GM19467 (cell line): Measurements from ENCODE around the gene KMT5B.

ENCODE experiments used
- ATAC-seq: cut with Tn5 transposase; IDR thresholded peaks from one replicate; pipeline ENCODE4 v1.9.1; 2021; ENCODE audit warnings: mild to moderate bottlenecking, moderate library complexity; ENCODE audit not compliant: unreplicated experiment

The KMT5B gene

DNA sequence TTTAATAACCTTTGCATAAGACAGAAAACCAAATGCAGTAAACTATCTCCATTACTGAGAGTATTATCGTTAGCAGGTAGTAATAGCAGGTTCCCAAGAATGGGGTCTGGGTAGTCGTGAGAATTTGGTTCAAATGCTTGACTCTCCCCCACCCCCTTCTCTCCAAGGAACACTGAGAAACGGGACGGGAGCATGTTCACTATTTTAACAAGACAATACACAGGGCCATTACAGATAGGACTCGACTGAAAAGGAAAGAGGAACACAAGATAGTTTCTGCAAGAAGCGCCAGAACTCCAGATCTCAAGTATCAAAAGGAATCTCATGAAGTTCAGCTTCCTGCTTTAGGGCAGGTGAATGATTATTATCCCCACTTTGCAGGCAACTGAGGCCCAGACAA lies 27.0 kb downstream of the KMT5B start:
- no peak for ATAC-seq

GRCh38 chr11:68181719-68182451 lies 31.2 kb downstream of the KMT5B start:
- no peak for ATAC-seq

- ATAC-seq, result no peak
These were observed 33.2 kb downstream of the KMT5B start for GRCh38 chr11:68179847-68180246.

DNA sequence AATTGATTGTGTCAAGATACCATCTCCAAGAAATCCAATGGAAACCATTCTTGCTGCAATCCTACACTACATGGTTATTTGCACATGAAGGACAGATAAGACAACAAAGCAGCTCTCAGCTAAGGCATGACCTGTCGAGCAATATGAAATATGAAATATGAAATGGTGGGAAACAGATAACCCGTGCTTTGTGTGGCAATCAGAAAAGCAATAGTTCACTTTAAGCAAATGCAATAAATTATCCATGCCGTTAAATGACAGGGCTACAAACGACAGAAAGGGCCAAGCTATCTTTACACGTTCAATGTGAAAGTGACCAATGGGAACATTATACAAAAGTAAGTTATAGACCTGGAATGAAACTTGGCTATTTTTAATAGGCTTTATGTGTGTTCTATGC lies 35.2 kb downstream of the KMT5B start:
- ATAC-seq, result no peak

DNA sequence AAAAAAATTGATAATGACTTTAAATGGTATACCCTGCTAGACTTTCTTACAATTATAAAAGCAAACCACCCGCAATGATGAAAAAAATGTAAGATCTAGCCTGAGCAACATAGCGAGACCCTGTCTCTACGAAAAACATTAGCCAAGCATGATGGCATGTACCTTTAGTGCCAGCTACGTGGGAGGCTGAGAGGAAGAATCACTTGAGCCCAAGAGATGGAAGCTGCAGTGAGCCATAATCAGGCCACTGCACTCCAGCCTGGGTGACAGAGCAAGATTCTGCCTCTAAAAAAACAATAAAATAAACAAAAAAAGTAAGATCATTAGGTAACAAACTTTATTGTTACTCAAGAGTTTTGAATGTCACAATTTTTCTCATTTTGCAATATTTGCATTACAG lies 39.2 kb downstream of the KMT5B start:
- ATAC-seq, result no peak

DNA sequence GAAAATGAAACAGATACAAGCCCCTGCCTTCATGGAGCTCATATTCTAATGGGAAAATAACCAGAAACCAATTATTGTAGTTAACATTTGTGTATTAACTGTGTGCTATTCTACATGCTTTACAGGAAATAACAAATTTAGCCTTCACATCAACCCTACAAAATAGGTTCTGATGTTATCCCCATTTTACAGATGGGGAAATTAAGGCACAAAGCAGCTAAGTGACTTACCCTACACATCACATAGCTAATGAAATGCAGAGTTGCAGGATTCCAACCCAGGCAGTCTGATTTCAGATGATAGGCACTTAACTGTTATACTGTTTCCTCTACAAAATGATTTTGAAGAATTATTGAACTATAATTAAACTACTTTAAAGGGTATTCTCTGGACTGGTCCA lies 43.7 kb downstream of the KMT5B start:
- no peak for ATAC-seq

DNA sequence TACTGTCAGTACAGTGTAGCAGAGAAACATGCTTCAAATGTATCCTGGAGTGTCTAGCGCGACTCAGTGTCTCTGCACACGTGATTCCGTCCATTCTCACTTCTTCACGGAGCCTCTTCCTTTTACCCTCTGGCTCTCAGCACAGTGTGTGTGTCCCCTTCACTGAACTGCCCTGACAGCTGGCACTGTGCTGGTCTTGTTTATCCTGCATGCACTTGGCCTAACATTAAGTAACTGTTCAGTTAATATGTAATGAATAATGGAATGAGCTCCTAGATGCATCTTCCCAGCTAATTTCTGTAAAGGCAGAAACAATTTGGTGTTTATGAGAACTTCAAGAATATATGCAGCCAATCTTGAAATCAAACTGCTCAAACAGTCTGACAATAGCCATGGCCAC lies 44.4 kb downstream of the KMT5B start:
- ATAC-seq, result no peak

GRCh38 chr11:68167474-68167873 lies 45.6 kb downstream of the KMT5B start:
- no peak for ATAC-seq

- no peak for ATAC-seq
These were observed 46.1 kb downstream of the KMT5B start for GRCh38 chr11:68166969-68167368.

DNA sequence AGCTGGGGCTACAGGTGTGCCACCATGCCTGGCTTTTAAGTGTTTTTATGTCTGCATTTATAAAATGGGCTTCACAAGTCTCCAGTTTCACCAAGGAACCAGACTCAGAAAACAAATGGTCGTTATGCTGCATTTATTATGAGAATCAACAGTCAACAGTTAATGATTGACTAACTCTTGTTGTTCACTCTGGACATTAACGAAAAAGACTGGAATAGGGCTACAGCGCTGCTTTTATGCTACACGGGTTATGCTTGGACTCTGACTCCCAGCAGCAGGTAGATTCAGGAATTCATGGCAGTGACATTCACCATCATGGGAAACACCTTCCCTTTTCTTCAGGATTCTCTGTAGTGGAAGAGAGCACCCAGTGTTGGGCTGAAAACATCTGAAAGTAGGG lies 47.5 kb downstream of the KMT5B start:
- ATAC-seq, result no peak

GRCh38 chr11:68164437-68164836 lies 48.7 kb downstream of the KMT5B start:
- no peak for ATAC-seq

- ATAC-seq, result no peak
These were observed 49.4 kb downstream of the KMT5B start for GRCh38 chr11:68163691-68164090.

GRCh38 chr11:68160100-68160695 lies 52.9 kb downstream of the KMT5B start:
- no peak for ATAC-seq

DNA sequence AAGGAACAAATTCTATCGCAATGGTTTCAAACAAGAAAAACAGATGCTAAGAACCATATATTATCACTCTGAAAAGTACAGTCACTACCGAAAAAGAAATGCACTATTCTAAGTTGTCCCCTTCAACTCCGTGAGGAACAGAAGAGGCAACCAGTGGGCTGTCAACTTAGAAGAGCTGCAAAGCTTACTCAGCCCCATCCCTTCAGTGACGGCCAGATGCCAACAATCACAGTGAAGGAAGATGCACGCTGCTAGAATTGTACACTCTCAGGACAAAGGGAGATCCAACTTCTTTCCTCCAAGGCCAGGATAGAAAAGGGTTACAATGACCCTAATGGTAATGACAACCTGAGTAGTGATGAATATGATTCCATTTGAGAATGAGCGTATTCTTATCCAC lies 53.4 kb downstream of the KMT5B start:
- no peak for ATAC-seq

- no peak for ATAC-seq
These were observed 53.9 kb downstream of the KMT5B start for GRCh38 chr11:68159161-68159560.

DNA sequence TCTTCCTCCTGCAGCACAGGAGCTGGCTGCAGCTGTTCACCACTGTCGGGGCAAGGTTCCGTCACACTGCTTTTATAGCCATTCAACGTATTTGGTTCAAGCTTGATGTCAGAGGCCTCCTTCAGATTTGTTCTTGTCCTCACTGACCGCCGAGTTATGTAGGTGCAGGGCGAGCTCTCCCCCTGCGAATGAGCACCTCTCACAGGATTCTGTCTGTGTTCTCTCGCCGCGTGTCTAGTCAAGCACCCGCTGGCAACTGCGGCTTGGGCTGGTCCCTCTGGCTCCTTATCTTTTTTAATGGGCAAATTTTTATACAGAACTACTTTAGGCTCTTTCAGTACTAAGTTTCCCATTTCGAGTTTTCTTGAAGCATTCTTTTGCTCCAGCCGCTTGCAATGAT lies 54.5 kb downstream of the KMT5B start:
- ATAC-seq, result no peak

GRCh38 chr11:68153742-68154141 lies 59.4 kb downstream of the KMT5B start:
- no peak for ATAC-seq

DNA sequence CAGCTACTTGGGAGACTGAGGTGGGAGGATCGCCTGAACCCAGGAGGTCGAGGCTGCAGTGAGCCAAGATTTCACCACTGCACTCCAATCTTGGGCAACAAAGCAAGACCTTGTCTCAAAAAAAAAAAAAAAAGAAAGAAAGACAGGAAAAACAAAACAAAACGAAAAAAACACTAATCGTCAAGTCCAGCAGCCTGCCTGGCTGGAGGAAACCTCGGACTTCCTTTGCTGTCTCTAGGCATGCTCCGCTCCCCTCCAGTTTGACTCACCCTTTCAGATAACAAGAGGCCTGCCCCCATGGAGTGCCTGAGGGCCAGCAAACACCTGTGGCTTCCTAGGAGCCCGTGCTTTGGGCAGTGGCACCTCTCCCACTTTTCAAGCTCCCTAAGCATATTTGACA lies 63.1 kb downstream of the KMT5B start:
- no peak for ATAC-seq

- no peak for ATAC-seq
These were observed 63.7 kb downstream of the KMT5B start for GRCh38 chr11:68149417-68149816.

- no peak for ATAC-seq
These were observed 64.2 kb downstream of the KMT5B start for GRCh38 chr11:68148879-68149278.

- ATAC-seq, result no peak
These were observed 64.9 kb downstream of the KMT5B start for GRCh38 chr11:68148071-68148805.
